ENCODE measurements around the gene HAVCR1.
"Not testable (repeated sequence)": the region's sequence is repeated elsewhere in the genome, so short reads cannot be mapped to it uniquely, and the experiment has no call there.

Gene HAVCR1

GRCh38 chr5:157047898-157048297 is 11.0 kb downstream of the HAVCR1 start:
- no peak for DNase-seq

GRCh38 chr5:157047016-157047415 is 11.9 kb downstream of the HAVCR1 start:
- not testable (repeated sequence) for DNase-seq

GRCh38 chr5:157046041-157046440 is 12.9 kb downstream of the HAVCR1 start:
- DNase-seq: no peak

- no peak for DNase-seq
These were observed 13.3 kb downstream of the HAVCR1 start for GRCh38 chr5:157045601-157046000.

- DNase-seq: no peak
These were observed 20.2 kb downstream of the HAVCR1 start for GRCh38 chr5:157038568-157039187.

- not testable (repeated sequence) for DNase-seq
These were observed 24.5 kb downstream of the HAVCR1 start for GRCh38 chr5:157034106-157035072.

- no peak for DNase-seq
These were observed 25.8 kb downstream of the HAVCR1 start for GRCh38 chr5:157033071-157033583.

- DNase-seq: no peak
These were observed 28.2 kb downstream of the HAVCR1 start for GRCh38 chr5:157030692-157031091.

- DNase-seq: no peak
These were observed 29.5 kb downstream of the HAVCR1 start for GRCh38 chr5:157029457-157029856.

GRCh38 chr5:157027663-157028062 is 31.3 kb downstream of the HAVCR1 start:
- DNase-seq: not testable (repeated sequence)

- DNase-seq: peak; percentile 4
These were observed 32.0 kb downstream of the HAVCR1 start for GRCh38 chr5:157026789-157027424.

- DNase-seq: no peak
These were observed 33.7 kb downstream of the HAVCR1 start for GRCh38 chr5:157025093-157025698.

- no peak for DNase-seq
These were observed 34.5 kb downstream of the HAVCR1 start for GRCh38 chr5:157024208-157024959.

GRCh38 chr5:157022024-157022423 is 36.9 kb downstream of the HAVCR1 start:
- DNase-seq: no peak

- DNase-seq: no peak
These were observed 38.2 kb downstream of the HAVCR1 start for GRCh38 chr5:157020511-157021222.

GRCh38 chr5:157020002-157020401 is 38.9 kb downstream of the HAVCR1 start:
- no peak for DNase-seq

GRCh38 chr5:157014143-157014542 is 44.8 kb downstream of the HAVCR1 start:
- DNase-seq: not testable (repeated sequence)

GRCh38 chr5:157006262-157006661 is 52.7 kb downstream of the HAVCR1 start:
- DNase-seq: no peak

GRCh38 chr5:157004893-157005551 is 53.9 kb downstream of the HAVCR1 start:
- no peak for DNase-seq

GRCh38 chr5:156991714-156992113 is 67.2 kb downstream of the HAVCR1 start:
- no peak for DNase-seq

- DNase-seq: no peak
These were observed 74.9 kb downstream of the HAVCR1 start for GRCh38 chr5:156984064-156984463.
